Inferior parietal cortex (tissue), 1 donor: ENCODE measurements around the gene RLN3.

ENCODE experiments used
- DNase-seq: peaks from one replicate; pipeline ENCODE4 v3.0.0-alpha.2; 2016; ENCODE audit errors: extremely low spot score

The RLN3 gene, protein sequence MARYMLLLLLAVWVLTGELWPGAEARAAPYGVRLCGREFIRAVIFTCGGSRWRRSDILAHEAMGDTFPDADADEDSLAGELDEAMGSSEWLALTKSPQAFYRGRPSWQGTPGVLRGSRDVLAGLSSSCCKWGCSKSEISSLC

DNA sequence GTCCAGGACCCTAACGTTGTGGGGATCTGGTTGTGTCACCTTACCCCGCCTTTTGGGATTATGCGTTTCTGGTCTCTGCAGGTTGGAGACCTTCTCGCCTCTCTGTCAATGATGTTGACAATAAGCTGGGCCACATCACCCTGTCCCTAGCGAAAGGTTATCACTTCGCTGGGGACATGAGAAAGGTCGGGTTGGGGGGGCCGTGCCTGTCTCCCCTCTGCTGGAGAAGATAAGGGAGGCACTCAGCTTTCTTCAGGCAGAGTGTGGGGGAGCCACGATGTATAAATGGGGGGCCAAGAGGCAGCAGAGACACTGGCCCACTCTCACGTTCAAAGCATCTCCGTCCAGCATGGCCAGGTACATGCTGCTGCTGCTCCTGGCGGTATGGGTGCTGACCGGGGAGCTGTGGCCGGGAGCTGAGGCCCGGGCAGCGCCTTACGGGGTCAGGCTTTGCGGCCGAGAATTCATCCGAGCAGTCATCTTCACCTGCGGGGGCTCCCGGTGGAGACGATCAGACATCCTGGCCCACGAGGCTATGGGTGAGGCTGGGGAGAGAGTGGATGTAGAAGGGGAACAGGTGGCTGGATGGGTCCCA, at the start of gene RLN3:
Gene RLN3, plus strand, starts transcription at position 293 of the 595 bp plus-strand sequence. Its CDS starts 57 bp downstream, at position 350.
- no peak for DNase-seq

DNA sequence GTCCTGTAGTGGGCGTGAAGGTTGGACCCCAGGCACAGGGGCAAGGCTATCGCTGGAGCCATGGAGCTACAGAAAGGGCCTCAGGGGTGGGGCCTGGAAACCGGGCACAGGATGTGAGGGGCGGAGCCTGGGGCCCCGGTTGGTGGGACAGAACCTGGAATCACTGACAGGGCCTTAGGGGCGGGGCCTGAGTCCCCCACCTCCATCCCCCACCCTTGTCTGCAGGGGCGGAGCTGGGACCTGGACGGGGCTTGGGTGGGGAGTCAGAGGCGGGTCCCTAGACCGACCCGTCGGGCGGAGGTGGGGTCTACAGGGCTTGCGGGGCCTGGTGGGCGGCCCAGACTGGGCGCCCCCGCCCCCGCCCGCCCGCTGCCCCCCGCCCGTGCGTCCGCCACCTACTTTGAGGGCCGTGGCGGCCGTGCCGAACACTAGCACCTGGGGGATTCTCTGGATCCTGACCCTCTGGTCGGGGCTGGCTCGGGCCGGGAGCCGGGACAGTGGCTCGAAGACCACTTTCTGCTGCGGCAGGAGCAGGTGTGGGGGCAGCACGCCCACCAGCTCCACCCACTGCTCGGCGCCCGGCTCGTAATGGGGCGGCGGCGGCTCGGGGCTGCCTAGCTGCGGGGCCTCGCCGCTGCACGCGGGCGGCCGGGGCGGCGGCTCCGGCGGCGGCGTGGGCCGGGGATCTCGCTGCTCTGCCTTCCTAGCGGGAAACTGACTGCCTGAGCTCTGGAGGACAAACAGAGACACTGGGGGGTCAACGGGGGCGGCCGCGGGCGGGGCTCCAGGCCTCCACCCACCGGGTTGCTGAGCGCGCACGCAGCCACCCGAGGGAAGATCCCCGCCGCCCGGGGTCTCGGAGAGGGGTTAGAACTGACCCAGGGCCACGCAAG, 49.4 kb upstream of the RLN3 start:
- no peak for DNase-seq

DNA sequence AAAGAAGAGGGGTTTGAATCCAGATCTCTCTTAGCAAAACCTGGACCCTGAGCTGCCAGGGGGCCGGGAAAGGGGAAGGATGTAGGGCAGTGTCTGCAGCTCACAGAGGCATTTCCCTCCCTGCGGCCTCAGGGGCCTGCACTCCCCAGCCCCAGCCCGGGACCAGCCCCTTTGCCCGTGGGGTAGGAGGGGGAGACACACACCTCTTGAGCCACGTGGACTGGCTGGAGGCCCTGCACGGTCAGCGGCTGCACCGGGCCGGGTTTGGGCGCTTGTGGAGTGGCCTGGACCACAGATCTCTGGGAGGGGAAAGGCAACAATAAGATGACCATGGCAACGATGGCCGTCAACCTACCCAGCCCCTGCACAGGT, 48.7 kb upstream of the RLN3 start:
- no peak for DNase-seq

DNA sequence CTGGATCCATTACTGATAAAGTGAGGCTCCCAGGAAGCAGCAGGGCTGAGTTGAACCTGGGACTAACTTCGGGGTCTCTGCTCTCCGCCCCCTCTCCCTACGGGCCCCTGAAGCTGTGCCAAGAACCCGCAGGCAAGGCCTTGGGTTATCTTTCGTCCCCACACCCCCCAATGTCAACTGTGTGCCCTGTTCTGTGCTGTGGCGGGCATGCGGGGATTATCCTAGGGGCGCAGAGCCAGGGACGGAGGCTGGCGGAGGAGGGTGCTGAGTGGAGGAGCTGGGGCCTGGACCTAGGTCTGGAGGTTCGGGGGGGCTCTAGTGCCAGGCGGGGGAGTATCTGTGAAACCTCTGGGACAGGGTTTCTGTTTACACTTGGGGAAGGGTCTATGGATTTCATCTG, 48.3 kb upstream of the RLN3 start:
- no peak for DNase-seq

DNA sequence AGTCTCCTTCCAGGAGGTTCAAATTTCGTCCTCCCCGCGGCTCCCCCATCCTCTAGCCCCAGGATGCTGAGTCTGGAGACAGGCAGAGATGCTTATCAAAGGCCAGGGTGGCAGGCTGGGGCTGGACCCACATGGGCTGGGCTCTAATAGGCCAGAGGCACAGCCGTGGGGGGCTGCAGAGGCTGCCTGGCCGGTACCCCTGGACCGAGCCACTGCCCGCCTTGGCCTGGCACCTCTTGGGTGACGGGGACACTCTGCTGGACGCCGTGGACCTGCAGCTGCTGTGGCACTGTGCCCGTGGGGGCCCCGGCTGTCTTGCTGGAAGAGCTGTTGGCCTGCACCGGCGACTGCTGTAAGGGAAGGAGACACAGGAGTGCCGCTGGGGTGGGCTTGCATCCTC, 47.6 kb upstream of the RLN3 start:
- DNase-seq: no peak

DNA sequence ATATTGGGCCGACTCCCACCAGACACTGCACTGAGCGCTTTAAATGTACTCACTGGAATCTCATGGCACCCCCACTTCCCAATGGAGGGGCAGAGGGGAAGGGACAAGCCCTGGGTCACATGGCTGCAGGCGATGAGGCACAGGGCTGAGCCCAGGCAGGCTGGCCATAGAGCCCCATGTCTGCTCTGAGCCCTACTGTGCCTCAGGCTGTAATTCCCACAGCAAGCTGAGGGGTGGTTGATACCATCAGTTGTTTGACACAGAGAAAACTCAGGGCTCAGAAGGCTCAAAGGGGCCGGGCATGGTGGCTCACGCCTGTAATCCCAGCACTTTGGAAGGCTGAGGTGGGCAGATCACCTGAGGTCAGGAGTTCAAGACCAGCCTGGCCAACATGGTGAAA, 46.9 kb upstream of the RLN3 start:
- DNase-seq: no peak

DNA sequence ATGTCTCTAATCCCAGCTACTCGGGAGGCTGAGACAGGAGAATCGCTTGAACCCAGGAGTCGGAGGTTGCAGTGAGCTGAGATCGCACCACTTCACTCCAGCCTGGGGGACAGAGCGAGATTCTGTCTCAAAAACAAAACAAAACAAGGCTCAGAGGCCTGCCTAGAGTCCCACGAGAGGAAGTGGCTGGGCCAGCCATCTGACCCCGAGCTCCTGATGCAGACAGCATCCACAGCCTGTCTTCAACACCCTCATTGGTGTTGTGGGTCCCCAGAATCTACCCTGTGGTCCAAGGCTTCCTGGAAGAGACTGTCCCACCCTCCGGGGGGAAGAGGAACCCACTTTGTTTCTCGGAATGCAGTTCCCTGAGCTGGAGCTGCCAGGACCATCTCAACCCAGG, 46.5 kb upstream of the RLN3 start:
- DNase-seq: no peak

DNA sequence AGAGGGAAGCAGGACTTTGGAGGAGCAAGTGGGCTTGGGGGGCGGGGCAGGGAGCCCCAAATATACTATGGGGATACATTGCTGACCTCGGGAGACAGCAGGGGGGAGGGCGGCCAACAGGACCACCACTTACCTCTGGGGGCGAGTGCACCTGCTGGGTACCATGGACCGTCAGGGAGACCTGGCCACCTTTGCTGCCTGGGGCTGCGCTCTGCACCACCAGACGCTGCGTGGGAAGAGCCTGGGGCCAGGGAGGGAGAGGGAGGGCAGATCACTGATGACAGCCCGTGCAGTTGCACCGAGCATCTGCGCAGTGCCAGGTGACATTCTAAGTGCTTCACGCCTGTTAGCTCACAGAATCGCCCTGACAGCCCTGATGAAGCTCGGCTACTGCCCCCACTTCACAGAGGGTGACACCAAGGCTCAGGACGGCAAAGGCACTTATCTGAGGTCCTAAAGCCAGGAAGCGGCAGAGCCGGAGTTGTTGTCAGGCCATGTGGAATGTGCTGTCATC, 45.9 kb upstream of the RLN3 start:
- DNase-seq: no peak

DNA sequence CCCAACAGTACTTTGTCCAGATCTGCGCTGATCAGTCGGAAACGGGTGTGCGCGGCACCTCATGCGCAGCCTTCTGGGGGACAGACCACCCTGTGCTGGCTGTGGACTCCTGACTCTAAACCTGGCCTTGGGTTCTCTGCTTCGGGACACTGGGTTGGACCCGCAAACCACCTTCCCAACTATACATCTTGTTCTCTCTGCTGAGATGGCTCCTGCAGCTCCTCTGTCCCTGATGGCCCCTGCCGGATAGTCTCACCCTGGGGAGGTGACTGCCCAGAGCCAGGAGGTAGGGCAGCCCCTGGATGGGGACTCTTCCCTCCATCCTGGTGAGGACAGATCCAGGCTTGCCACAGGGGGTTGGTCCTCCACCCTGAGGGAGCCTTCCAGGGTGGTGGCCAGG, 45.2 kb upstream of the RLN3 start:
- no peak for DNase-seq

DNA sequence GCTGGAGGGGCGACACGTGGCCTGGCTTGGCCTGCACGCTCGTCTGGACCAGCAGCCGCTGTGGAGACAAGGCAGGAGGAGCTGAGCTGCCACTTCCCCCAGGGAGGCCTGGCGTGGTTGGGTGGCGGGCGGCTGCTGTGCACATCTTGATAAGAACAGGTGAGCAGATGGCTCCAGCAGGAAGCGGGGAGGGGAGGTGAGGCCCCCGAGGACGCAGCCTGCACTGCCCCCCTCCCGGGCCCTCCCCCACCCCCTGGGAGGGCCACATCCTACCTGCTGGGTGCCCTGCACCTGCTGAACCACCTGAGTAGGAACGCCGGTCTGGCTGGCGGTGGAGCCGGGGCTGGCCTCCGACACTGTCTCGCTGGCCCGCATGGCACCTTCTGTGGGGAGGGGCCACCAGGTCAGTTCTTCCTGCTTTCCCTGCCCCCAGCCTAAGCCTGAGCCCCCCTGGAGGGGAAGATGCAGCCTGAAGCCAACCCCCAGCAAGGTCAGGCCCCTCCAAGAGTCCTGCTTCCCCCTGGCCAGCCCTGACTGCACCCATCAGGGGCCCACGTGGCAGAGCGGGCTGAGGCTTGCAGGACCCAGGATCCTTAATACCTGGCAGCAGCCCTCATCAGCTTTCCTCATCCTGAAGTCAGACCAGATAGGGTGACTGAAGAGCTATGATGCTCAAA, 44.6 kb upstream of the RLN3 start:
- DNase-seq: no peak

DNA sequence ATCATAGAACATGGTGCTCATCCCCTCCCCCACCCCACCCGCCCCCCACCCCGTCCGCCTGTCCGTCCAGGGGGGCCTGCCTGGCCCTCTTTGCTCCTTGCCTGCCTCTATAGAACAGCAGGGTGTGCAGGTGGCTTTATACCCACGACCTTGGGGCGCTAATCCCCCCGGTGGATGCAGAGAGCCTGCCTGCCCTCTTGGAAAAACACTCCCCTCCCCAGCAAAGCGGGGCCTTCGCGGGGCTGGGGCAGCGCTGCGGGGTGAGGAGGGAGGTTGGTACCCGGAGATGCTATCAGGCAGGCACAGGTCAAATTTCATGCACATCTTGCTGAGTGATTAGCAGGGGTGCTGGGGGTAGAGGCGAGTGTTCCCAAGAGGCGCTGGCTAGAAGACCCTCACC, 43.8 kb upstream of the RLN3 start:
- DNase-seq: no peak

DNA sequence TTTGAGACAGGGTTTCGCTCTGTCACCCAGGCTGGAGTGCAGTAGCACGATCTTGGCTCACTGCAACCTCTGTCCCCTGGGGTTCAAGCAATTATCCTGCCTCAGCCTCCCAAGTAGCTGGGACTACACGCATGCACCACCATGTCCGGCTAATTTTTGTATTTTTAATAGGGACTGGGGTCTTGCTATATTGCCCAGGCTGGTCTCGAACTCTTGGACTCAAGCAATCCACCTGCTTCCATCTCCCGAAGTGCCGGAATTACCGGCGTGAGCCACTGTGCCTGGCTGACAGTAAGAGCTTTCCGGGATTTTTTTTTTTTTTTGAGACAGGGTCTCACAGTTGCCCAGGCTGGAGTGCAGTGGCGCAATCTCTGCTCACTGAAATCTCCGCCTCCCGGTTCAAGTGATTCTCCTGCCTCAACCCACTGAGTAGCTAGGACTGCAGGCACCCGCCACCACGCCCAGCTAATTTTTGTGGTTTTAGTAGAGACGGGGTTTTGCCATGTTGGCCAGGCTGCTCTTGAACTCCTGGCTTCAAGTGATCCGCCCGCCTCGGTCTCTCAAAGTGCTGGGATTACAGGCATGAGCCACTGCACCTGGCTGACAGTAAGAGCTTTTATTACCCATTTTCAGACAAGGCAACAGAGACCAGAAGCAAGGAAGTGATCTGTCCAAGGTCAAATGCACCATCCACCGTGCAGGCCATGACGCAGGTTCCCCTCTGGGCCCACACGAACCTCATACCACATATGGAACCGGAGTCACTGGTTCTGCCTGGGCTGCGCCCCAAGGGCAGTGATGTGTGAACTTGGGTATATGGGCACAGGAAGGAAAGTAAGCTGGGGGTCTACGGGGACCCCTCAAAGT, 42.8 kb upstream of the RLN3 start:
- DNase-seq: no peak

DNA sequence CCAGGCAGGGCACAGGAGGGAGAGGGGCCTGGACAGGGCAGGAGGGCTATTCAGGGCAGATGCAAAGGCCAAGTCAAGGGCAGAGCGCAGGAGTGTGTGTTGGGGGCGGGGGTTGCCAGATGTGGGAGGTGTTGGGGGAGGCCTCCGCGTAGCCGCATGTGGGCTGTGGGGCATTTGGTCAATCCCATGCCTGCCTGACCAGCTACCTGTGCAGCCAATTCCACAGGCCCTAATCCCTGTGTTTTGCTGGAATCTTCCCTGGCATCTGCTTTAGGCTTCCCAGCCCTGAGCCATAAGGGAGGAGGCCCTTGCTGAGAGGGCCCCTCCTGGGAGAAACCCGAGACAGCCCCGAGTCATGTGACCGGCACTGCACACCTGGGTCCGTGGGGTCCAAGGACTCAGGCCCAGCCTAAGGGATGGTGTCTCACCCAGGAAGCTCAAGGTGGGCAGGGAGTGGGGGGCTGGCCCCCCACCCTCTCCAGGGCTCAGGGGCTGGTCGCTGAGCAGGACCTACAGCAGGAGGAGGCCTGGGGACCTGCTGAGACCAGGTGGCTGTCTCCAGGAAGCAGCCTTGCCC, 42.1 kb upstream of the RLN3 start:
- no peak for DNase-seq

DNA sequence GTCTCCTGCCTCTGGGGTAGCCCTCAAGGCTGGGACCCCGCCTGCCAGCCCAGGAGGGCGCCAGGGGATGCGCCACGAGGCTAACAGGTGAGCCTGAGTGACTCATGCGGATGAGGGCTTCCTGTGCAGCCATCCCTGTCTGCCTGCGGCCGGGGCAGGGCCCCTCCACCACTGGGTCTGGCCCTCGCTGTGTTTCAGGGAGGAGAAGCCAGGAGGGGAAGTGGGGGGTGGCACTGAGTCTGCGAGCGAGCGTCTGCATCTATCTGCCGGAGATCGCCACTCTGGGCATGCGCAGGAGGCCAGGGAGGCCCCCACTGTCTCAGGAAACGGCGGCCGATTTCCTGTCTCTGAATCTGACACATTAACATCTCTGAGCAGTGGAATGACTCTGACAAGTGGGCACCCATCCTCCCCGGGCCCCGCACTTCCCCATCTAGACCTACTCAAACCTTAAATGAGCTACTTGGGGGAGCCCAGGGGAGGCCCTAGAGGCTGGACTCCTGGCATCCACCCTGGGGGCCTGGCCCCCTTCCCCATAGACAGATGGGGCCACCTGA, 41.5 kb upstream of the RLN3 start:
- peak; percentile 27 for DNase-seq

DNA sequence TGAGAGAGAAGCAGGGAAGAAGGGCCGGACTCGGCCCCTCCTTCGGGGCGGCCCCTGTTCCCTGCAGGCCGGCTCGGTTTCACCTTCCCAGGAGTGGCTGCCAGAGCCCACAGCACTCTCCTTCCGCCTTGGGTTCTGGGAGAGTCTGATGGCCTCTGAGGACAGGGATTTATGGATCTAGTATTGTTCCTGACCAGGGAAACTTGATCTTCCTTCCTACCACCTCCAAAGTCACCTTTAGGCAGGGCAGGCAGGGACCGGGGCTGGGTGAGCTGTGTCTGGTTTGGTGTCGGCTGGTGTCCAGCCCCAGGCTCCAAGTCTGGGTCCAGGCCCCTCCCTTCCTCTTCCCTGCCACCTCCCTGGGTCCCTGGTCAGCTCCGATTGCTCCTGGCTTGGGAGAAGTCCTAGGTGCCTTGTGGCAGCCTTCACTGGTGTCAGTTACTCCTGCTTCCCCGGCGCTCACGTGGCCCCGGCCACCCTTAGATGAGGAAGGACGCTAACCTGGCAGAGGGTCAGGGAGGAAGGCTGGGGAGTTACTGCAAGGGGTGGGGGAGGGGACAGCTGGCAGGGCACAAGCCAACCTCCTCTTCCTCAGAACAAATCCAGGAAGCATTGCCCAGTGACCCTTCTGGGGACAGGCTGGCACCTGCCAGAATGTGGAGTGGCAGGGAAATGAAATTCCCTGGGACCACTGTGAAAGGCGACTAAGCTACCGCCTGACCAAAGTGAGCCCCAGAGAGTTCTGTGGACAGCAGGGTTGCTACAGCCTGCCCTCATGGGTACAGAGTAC, 40.7 kb upstream of the RLN3 start:
- no peak for DNase-seq

DNA sequence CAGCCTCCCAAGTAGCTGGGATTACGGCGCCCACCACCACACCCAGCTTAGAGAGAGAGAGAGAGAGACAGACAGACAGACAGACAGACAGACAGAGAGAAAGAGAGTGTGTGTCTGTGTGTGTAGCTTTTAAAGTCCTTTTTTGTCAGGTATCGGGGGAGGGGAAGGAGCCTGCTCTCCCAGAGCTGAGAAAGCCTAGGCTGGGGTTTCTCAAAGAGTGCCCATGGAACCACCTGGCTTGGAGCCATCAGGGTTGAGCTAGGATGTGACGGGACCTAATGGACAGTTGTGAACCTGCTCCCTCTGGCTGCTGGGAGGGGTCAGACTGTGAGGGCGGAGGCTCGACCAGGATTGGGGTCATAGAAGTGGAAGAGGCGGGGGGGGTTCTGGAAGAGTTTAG, 38.5 kb upstream of the RLN3 start:
- no peak for DNase-seq

DNA sequence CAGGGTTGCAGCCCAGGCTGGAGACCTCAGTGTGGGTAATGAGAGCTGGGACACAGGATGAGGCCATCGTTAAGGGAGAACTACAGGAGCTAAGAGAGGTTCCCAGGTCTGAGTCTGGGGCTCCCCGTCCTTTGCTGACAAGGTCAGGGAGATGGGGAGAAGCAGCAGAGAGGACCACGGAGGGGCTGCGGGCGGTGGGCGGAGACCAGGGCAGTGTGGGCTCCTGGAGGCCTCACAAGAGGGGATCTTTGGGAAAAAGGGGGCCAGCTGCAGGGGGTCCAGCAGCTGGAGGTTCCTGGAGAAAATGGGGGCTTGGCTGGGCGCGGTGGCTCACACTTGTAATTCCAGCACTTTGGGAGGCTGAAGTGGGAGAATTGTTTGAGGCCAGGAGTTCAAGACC, 37.9 kb upstream of the RLN3 start:
- DNase-seq: no peak

DNA sequence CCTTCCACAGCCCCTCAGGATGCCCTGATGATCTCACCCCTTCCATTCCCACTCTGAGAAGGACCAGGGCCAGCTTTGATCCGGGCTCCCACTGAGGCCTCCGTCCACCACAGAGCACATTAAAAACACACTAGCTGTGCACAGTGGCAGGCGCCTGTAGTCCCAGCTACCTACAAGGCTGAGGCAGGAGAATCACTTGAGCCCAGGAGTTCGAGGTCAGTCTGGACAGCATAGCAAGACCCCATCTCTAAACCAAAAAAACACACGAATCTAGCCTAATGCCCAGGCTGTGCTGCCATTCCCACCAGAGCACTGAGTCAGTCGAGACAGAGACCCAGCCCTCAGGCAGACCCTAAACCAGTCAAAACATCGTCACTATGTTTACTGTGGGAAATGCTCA, 35.9 kb upstream of the RLN3 start:
- DNase-seq: no peak

DNA sequence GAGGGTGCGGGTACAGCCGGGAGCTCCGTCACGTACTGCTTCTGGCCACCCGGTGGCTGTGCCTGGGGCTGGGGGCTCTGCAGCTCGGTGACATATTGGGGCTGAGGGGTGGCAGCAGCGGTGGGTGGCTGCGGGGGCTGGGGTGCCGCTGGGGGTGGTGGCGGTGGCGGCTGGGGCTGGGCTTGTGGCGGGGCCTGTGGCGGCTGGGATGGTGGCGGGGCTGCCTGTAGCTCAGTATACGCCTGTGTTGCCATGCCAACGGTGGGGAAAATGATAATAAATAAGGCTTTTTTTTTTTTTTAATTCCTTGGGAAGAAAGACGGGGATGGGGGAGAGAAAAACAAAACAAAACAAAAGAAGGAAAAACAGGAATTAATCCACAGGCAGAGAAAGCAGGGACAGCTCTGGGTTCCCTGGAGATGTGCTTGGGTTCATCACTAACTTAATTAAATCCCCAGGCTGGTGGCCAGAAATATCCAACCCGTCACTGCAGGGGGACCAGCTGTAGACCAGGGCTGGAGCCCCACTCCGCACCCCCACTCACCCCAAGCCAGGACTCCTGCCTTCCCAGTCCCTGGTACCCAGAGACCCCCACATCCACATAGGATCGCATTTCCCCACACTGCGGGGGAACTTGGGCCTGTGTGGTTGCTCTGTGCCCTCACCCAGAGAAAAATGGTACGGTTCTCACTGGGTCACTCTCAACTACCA, 34.2 kb upstream of the RLN3 start:
- no peak for DNase-seq
